MCF 10A (cell line): ENCODE results near the gene ZNF667. TPM values are rescaled to one million over a fixed set of nuclear protein-coding genes. Genes with fewer than 3 reads are reported as not detected.

ENCODE experiments used
- Bru-seq: library from RNA; stranded (reverse); fragments of 400-500 nt; gene quantifications from one replicate; lab custom pipeline; 2021; lab: Mats Ljungman, UMichigan
- BruChase-seq, 2 experiments: library from RNA; stranded (reverse); fragments of 400-500 nt; gene quantifications; one replicate each; lab custom pipeline; 2021; lab: Mats Ljungman, UMichigan
- BruUV-seq: library from RNA; stranded (reverse); fragments of 400-500 nt; replicated peaks from 2 replicates; lab custom pipeline; 2021; lab: Mats Ljungman, UMichigan
- CTCF ChIA-PET: fragments of 300-600 bp; sonication (Branson Sonifier 250); formaldehyde crosslinking; extraction: SDS; loops from one replicate; lab custom pipeline; 2021; ENCODE audit warnings: antibody characterized with exemption, inconsistent platforms; lab: Yijun Ruan, JAX
- POLR2A ChIA-PET: fragments of 300-600, 350-650 bp; sonication (Branson Sonifier 250); formaldehyde crosslinking; extraction: SDS; loops from one replicate; lab custom pipeline; 2020; ENCODE audit warnings: antibody characterized with exemption, inconsistent platforms; lab: Yijun Ruan, JAX
- DNase-seq: peaks from one replicate; pipeline ENCODE4 v3.0.0-alpha.2; 2018; ENCODE audit not compliant: unreplicated experiment
- H3K27ac Mint-ChIP-seq: one replicate; pipeline ENCODE4 v1.8.0; 2022; ENCODE audit warnings: mild to moderate bottlenecking, low read depth, mixed read lengths; ENCODE audit not compliant: unreplicated experiment
- H3K27me3 Mint-ChIP-seq: one replicate; pipeline ENCODE4 v1.8.0; 2022; ENCODE audit warnings: mixed read lengths; ENCODE audit not compliant: insufficient read depth, unreplicated experiment
- H3K36me3 Mint-ChIP-seq: one replicate; pipeline ENCODE4 v1.8.0; 2022; ENCODE audit warnings: mild to moderate bottlenecking, moderate library complexity, mixed read lengths; ENCODE audit not compliant: insufficient read depth, unreplicated experiment
- H3K4me1 Mint-ChIP-seq: one replicate; pipeline ENCODE4 v1.8.0; 2022; ENCODE audit warnings: mixed read lengths; ENCODE audit not compliant: insufficient read depth, unreplicated experiment
- H3K4me3 Mint-ChIP-seq: one replicate; pipeline ENCODE4 v1.8.0; 2022; ENCODE audit warnings: mild to moderate bottlenecking, moderate library complexity, mixed read lengths; ENCODE audit not compliant: unreplicated experiment
- H3K9me3 Mint-ChIP-seq: one replicate; pipeline ENCODE4 v1.8.0; 2022; ENCODE audit warnings: mixed read lengths; ENCODE audit not compliant: unreplicated experiment
- CTCF ChIP-seq: fragments of 200-600 bp; IDR thresholded peaks from one replicate; pipeline ENCODE4 v1.8.0; 2022; ENCODE audit warnings: antibody characterized with exemption, mild to moderate bottlenecking; ENCODE audit not compliant: unreplicated experiment
- intact Hi-C: fragments of 100-400 bp; cut with micrococcal nuclease; formaldehyde crosslinking; loops from 2 replicates; pipeline ENCODE4 v1.14.1; 2022
- long read RNA-seq: library from polyadenylated mRNA; stranded (forward); transcript quantifications from one replicate; pipeline ENCODE4 v2.0.0, GENCODE V29; 2022
- total RNA-seq: library from RNA; stranded (reverse); gene quantifications from 2 replicates; pipeline ENCODE4 v1.2.3, GENCODE V29; 2022

ZNF667 gene
- not detected in 2 replicates for total RNA-seq
- not detected for Bru-seq, nascent RNA
- not detected for BruChase-seq, experiment 1, labeled RNA remaining after a 6-hour chase
- BruChase-seq, experiment 2, labeled RNA remaining after a 2-hour chase = not detected
- long read RNA-seq = 0 reads

DNA sequence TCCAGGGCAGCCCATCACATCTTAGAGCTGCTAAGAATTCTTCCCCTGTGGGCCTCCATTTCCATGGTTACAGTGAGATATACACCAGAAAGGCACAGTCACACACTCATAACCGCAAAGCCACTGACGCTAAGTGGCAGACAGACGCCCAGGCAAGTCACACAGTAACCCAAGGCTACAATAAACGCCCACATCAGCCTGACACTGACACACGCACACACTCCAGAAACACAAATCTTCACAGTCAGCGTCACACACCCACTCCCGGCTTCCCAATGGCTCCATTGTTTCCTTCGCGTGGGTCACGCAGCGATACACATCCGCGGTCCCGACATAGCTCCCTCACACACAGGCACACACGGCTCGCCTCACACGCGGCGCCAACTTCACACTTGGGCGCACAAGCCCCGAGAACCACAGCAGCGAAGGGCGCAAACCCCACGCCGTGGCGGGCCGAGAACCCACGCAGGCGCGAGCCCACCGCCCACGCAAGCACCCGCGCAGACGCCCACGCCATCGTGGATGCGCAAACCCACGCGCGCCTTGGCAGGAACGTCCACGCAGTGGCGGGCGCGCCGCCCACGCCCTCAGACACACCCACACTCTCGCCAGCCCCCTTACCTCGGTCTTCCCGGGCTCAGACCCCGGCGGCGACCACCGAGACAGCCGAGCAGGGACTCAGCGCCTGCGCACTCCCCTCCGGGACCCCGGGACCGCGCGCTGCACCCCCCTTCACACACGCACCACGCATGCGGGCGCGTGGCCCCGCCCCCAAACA, at the start of gene ZNF667:
Gene ZNF667 (minus strand): TSS at position 695 of the 778 bp plus-strand sequence. CDS start 14,975 bp downstream, outside the sequence.
- intact Hi-C loops = no loop called here
- no peak for TF ChIP-seq CTCF
- ChIA-PET CTCF (no interaction called here), POLR2A (no interaction called here)
- Mint-ChIP-seq H3K27ac (no peak within 1 kb of the TSS), H3K36me3 (no peaks in the 10 kb centered on the region), H3K27me3 (no peaks in the 10 kb centered on the region), H3K4me1 (no peaks in the 10 kb centered on the region), H3K9me3 (peaks cover 43% of the 10 kb centered on the region), H3K4me3 (no peak within 1 kb of the TSS)
- no TSS peak for BruUV-seq
- DNase-seq = no peak

- ChIA-PET POLR2A (no interaction called here), CTCF (interaction anchor here (0.9 kb wide), 1 partner anchor 24 kb away, joined by 3 read pairs; no protein-coding TSS in a partner anchor)
- no peak for DNase-seq
- H3K36me3 Mint-ChIP-seq = no peaks in the 10 kb centered on the region
- no peaks in the 10 kb centered on the region for H3K27me3 Mint-ChIP-seq
- peaks cover 44% of the 10 kb centered on the region for H3K9me3 Mint-ChIP-seq
- BruUV-seq = no TSS peak
- no peak overlapping the region for H3K27ac Mint-ChIP-seq
- H3K4me3 Mint-ChIP-seq = no peak overlapping the region
- intact Hi-C loops = no loop called here
- no peaks in the 10 kb centered on the region for H3K4me1 Mint-ChIP-seq
- TF ChIP-seq CTCF = no peak
These were observed 48.2 kb upstream of the ZNF667 start for GRCh38 chr19:56525214-56525860.

GRCh38 chr19:56508290-56508778, 31.2 kb upstream of the ZNF667 start:
- no TSS peak for BruUV-seq
- Mint-ChIP-seq H3K9me3 (peaks cover 1% of the 10 kb centered on the region), H3K27me3 (no peaks in the 10 kb centered on the region), H3K4me3 (no peak overlapping the region), H3K36me3 (no peaks in the 10 kb centered on the region), H3K4me1 (no peaks in the 10 kb centered on the region), H3K27ac (no peak overlapping the region)
- CTCF ChIA-PET = interaction anchor here (0.6 kb wide), 1 partner anchor 59 kb away, joined by 3 read pairs; no protein-coding TSS in a partner anchor
- intact Hi-C loops = no loop called here
- no peak for DNase-seq
- TF ChIP-seq CTCF = no peak
- POLR2A ChIA-PET = no interaction called here
